Measurements from ENCODE around the gene TAS2R14. TPM values are rescaled to one million over a fixed set of nuclear protein-coding genes. Genes with fewer than 3 reads are reported as not detected.

Gene TAS2R14
- 1.4 TPM for total RNA-seq (2021; ENCODE audit: unreplicated experiment)
- polyA plus RNA-seq (2012; ENCODE audit: insufficient read length) = 0.55 TPM
- percentile 76 among the genes with signal in this experiment for Bru-seq, nascent RNA
- BruChase-seq, experiment 1, labeled RNA remaining after a 2-hour chase = percentile 84 among the genes with signal in this experiment
- BruChase-seq, experiment 2, labeled RNA remaining after a 6-hour chase = percentile 60 among the genes with signal in this experiment
- long read RNA-seq, partial matches to known transcripts = 0 of 4 reads
- long read RNA-seq, other reads (novel, unspliced or antisense) = 3 of 4 reads

- TF ChIP-seq SIN3A (IDR thresholded peaks at IDR 0.05; ENCODE audit: borderline replicate concordance, insufficient read depth, low read depth, low read length) = no peak
- TF ChIP-seq TCF7L2 (IDR thresholded peaks at IDR 0.05; ENCODE audit: low read depth, low read length) = no peak
- no peak for TF ChIP-seq REST (IDR thresholded peaks at IDR 0.05; ENCODE audit: insufficient read depth in 1 of 2, low read depth in 2 of 2, low read length in 1 of 2)
- no peak for TF ChIP-seq POLR2AphosphoS5 (IDR thresholded peaks at IDR 0.05; ENCODE audit: low read depth, low read length)
- TF ChIP-seq CTCF (IDR thresholded peaks at IDR 0.05) = no peak
- no peaks in the 10 kb centered on the region for H3K27me3 ChIP-seq (ENCODE audit: control insufficient read depth, insufficient read depth, low read length)
- ATAC-seq (no peak), DNase-seq (ENCODE audit: low read depth, low spot score) (no peak)
- no peaks in the 10 kb centered on the region for H3K9me3 ChIP-seq (ENCODE audit: control insufficient read depth, insufficient read depth, low read depth, low read length)
- no TSS peak for BruUV-seq (replicated peaks)
- POLR2A ChIA-PET = no interaction called here
- H3K4me1 ChIP-seq (ENCODE audit: control insufficient read depth, insufficient read depth, low read length) = no peaks in the 10 kb centered on the region
- H3K4me3 ChIP-seq (ENCODE audit: low read depth in 2 of 2, low read length in 2 of 2) = no peak within 1 kb of the TSS
- no peaks in the 10 kb centered on the region for H3K36me3 ChIP-seq (ENCODE audit: control insufficient read depth, insufficient read depth, low read length)
- CTCF ChIA-PET = no interaction called here
- in situ Hi-C loops (cut with HindIII; ENCODE audit: low pct_unique_long_range_greater_than_20kb, low sequenced_read_pairs) (no loop called here), intact Hi-C loops (cut with micrococcal nuclease; ENCODE audit: unreplicated experiment) (no loop called here)
- no peak within 1 kb of the TSS for H3K27ac ChIP-seq (ENCODE audit: low read length)
These were observed at the start of gene TAS2R14 for GRCh38 chr12:10939163-10939562. TSS of gene TAS2R14 (minus strand) at chr12:10939263. CDS start at chr12:10939207, 56 bp downstream.

- TF ChIP-seq CTCF (IDR thresholded peaks at IDR 0.05) (no peak), REST (IDR thresholded peaks at IDR 0.05; ENCODE audit: insufficient read depth in 1 of 2, low read depth in 2 of 2, low read length in 1 of 2) (no peak), SIN3A (IDR thresholded peaks at IDR 0.05; ENCODE audit: borderline replicate concordance, insufficient read depth, low read depth, low read length) (no peak), TCF7L2 (IDR thresholded peaks at IDR 0.05; ENCODE audit: low read depth, low read length) (no peak), POLR2AphosphoS5 (IDR thresholded peaks at IDR 0.05; ENCODE audit: low read depth, low read length) (no peak)
- no TSS peak for BruUV-seq (replicated peaks)
- intact Hi-C loops (cut with micrococcal nuclease; ENCODE audit: unreplicated experiment) (no loop called here), in situ Hi-C loops (cut with HindIII; ENCODE audit: low pct_unique_long_range_greater_than_20kb, low sequenced_read_pairs) (no loop called here)
- H3K9me3 ChIP-seq (ENCODE audit: control insufficient read depth, insufficient read depth, low read depth, low read length) = no peaks in the 10 kb centered on the region
- H3K36me3 ChIP-seq (ENCODE audit: control insufficient read depth, insufficient read depth, low read length) = no peaks in the 10 kb centered on the region
- ATAC-seq = no peak
- no peak for DNase-seq (ENCODE audit: low read depth, low spot score)
- no peaks in the 10 kb centered on the region for H3K27me3 ChIP-seq (ENCODE audit: control insufficient read depth, insufficient read depth, low read length)
- no peaks in the 10 kb centered on the region for H3K4me1 ChIP-seq (ENCODE audit: control insufficient read depth, insufficient read depth, low read length)
- ChIA-PET POLR2A (no interaction called here), CTCF (no interaction called here)
- no peak within 1 kb of the TSS for H3K27ac ChIP-seq (ENCODE audit: low read length)
- H3K4me3 ChIP-seq (ENCODE audit: low read depth in 2 of 2, low read length in 2 of 2) = no peak within 1 kb of the TSS
These were observed 47.7 kb upstream of the TAS2R14 start, which contains the start of gene TAS2R50 for GRCh38 chr12:10986812-10987211. TSS of gene TAS2R50 (minus strand) at chr12:10986912. CDS start at chr12:10986860, 52 bp downstream.

Data from Panc1 (cell line).